Measurements from ENCODE around the gene HNRNPR. TPM values are rescaled to one million over a fixed set of nuclear protein-coding genes. Genes with fewer than 3 reads are reported as not detected.

The HNRNPR gene
- total and polyA plus RNA-seq, 2 donors (not counting 3 experiments of a cell fraction or from before 2014, with no cell fraction given), result 111 to 171 TPM

DNA sequence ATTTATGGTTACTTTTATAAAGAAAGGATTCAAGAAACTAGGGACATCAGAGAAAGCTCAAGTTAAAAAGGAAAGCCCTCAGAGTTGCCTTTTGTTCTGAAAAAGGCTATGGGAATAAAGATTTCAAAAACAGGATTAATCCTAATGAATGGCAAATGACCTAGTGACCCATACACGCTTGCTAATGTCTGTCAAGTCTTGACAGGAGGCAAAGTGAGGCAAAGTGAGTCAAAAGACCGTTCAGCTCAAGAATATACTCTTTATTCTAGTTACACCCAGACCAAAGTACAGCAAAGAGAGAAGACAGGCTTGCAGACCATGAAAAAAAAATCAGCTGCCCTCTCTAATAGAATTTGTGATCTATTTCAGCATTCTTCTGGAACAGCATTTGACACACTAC, 22.1 kb upstream of the HNRNPR start:
- intact Hi-C loops (cut with micrococcal nuclease) (no loop called here), dilution Hi-C loops (cut with MboI; ENCODE audit: extremely low pct_ligation_motif_present, low sequenced_read_pairs) (no loop called here)
- Histone ChIP-seq H3K4me2 (ENCODE audit: insufficient read depth, low read length) (no peak overlapping the region), H3K9me1 (replicated peaks; ENCODE audit: control insufficient read depth, extremely low read depth, insufficient read depth, low read length) (no peaks in the 10 kb centered on the region), H3K79me2 (ENCODE audit: control insufficient read depth, insufficient read depth, low read length) (peaks cover 8% of the 10 kb centered on the region), H3K27me3 (ENCODE audit: control insufficient read depth in 2 of 2, insufficient read depth in 2 of 2, low read length in 2 of 2) (no peaks in the 10 kb centered on the region), H3K4me3 (replicated peaks in 1 of 3; ENCODE audit: insufficient read depth in 1 of 3, low read depth in 1 of 3, low read length in 3 of 3) (no peak overlapping the region), H3K9me3 (replicated peaks; ENCODE audit: control insufficient read depth, insufficient read depth, low read length) (peaks cover 16% of the 10 kb centered on the region), H3K4me1 (ENCODE audit: control insufficient read depth, extremely low read depth, insufficient read depth, low read length) (peaks cover 24% of the 10 kb centered on the region), H3K27ac (ENCODE audit: insufficient read depth, low read depth, low read length) (no peak overlapping the region), H2AFZ (ENCODE audit: low read depth, low read length) (no peak overlapping the region), H3K9ac (replicated peaks; ENCODE audit: extremely low read depth, insufficient read depth, low read length) (no peak overlapping the region), H3K36me3 (ENCODE audit: control insufficient read depth in 2 of 2, extremely low read depth in 1 of 2, insufficient read depth in 2 of 2, low read length in 2 of 2) (peaks cover 18 to 22% of the 10 kb centered on the region in 2 experiments), H4K20me1 (replicated peaks; ENCODE audit: control insufficient read depth, extremely low read depth, insufficient read depth, low read length) (no peaks in the 10 kb centered on the region)
- ChIA-PET CTCF (interaction anchor here (1.7 kb wide), 1 partner anchor 9 kb away, joined by 4 read pairs; no protein-coding TSS in a partner anchor), POLR2A (no interaction called here)
- FAIRE-seq (no peak), DNase-seq (ENCODE audit: low read depth, low spot score) (no peak)
- no peak for TF ChIP-seq JUN (IDR thresholded peaks at IDR 0.05; ENCODE audit: borderline replicate concordance, insufficient read depth, insufficient read length, low read depth)
- TF ChIP-seq POLR2AphosphoS5 (IDR thresholded peaks at IDR 0.05; ENCODE audit: insufficient read depth, low read depth, low read length), result no peak
- no TSS peak for BruUV-seq (replicated peaks)

DNA sequence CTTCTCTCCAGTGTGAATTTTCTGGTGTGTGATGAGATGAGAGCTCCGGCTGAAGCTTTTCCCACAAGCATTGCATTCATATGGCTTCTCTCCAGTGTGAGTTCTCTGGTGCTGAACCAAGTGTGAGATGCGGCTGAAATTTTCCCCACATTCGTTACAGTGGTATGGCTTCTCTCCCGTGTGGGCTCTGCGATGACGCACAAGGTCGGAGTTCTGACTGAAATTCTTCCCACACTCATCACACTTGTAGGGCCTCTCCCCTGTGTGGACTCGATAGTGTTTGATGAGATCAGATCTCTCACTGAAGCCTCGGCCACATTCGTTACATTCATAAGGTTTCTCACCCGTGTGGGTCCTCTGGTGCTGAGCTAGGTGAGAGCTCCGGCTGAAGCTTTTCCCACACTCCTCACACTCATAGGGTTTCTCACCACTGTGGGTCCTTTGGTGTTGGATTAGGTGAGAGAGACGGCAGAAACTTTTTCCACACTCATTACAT, 18.2 kb upstream of the HNRNPR start:
- TF ChIP-seq POLR2AphosphoS5 (IDR thresholded peaks at IDR 0.05; ENCODE audit: insufficient read depth, low read depth, low read length), result no peak
- TF ChIP-seq, protein P1, sequence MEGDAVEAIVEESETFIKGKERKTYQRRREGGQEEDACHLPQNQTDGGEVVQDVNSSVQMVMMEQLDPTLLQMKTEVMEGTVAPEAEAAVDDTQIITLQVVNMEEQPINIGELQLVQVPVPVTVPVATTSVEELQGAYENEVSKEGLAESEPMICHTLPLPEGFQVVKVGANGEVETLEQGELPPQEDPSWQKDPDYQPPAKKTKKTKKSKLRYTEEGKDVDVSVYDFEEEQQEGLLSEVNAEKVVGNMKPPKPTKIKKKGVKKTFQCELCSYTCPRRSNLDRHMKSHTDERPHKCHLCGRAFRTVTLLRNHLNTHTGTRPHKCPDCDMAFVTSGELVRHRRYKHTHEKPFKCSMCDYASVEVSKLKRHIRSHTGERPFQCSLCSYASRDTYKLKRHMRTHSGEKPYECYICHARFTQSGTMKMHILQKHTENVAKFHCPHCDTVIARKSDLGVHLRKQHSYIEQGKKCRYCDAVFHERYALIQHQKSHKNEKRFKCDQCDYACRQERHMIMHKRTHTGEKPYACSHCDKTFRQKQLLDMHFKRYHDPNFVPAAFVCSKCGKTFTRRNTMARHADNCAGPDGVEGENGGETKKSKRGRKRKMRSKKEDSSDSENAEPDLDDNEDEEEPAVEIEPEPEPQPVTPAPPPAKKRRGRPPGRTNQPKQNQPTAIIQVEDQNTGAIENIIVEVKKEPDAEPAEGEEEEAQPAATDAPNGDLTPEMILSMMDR (IDR thresholded peaks at IDR 0.05; ENCODE audit: extremely low read depth in 1 of 2, insufficient read depth in 1 of 2, low read depth in 1 of 2, low read length in 2 of 2), result no peak
- no peak for TF ChIP-seq GATA2 (IDR thresholded peaks at IDR 0.05; ENCODE audit: insufficient read depth, insufficient read length, low read depth, low read length)
- no peak for TF ChIP-seq JUN (IDR thresholded peaks at IDR 0.05; ENCODE audit: borderline replicate concordance, insufficient read depth, insufficient read length, low read depth)
- no peak for TF ChIP-seq POLR2A (IDR thresholded peaks at IDR 0.05; ENCODE audit: low read depth, low read length)
- no peak for TF ChIP-seq EZH2 (IDR thresholded peaks at IDR 0.05; ENCODE audit: borderline replicate concordance, low read depth, low read length, severe bottlenecking)
- no peak for TF ChIP-seq MYC (IDR thresholded peaks at IDR 0.05; ENCODE audit: low read depth, low read length)
- no peak for TF ChIP-seq FOS (IDR thresholded peaks at IDR 0.05; ENCODE audit: borderline replicate concordance, insufficient read depth, low read length)
- TF ChIP-seq, protein P2, sequence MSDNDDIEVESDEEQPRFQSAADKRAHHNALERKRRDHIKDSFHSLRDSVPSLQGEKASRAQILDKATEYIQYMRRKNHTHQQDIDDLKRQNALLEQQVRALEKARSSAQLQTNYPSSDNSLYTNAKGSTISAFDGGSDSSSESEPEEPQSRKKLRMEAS (IDR thresholded peaks at IDR 0.05; ENCODE audit: insufficient read depth, insufficient read length), result no peak
- peaks cover 5% of the 10 kb centered on the region for H3K79me2 ChIP-seq (ENCODE audit: control insufficient read depth, insufficient read depth, low read length)
- H3K4me2 ChIP-seq (ENCODE audit: insufficient read depth, low read length), result no peak overlapping the region
- dilution Hi-C loops (cut with MboI; ENCODE audit: extremely low pct_ligation_motif_present, low sequenced_read_pairs), result no loop called here
- peaks cover 24 to 35% of the 10 kb centered on the region in 2 experiments for H3K36me3 ChIP-seq (ENCODE audit: control insufficient read depth in 2 of 2, extremely low read depth in 1 of 2, insufficient read depth in 2 of 2, low read length in 2 of 2)
- H3K4me3 ChIP-seq (replicated peaks in 1 of 3; ENCODE audit: insufficient read depth in 1 of 3, low read depth in 1 of 3, low read length in 3 of 3), result no peak overlapping the region
- no peak overlapping the region for H2AFZ ChIP-seq (ENCODE audit: low read depth, low read length)
- intact Hi-C loops (cut with micrococcal nuclease), result no loop called here
- DNase-seq (ENCODE audit: low read depth, low spot score) (no peak), FAIRE-seq (no peak)
- ChIA-PET CTCF (interaction anchor here (1.6 kb wide), 1 partner anchor 18 kb away, joined by 3 read pairs; the partner anchor contains the start of gene HNRNPR), POLR2A (interaction anchor here (0.9 kb wide), 1 partner anchor 18 kb away, joined by 3 read pairs; the partner anchor contains the start of gene HNRNPR)
- no peaks in the 10 kb centered on the region for H3K9me1 ChIP-seq (replicated peaks; ENCODE audit: control insufficient read depth, extremely low read depth, insufficient read depth, low read length)
- H4K20me1 ChIP-seq (replicated peaks; ENCODE audit: control insufficient read depth, extremely low read depth, insufficient read depth, low read length), result no peaks in the 10 kb centered on the region
- no peak overlapping the region for H3K9ac ChIP-seq (replicated peaks; ENCODE audit: extremely low read depth, insufficient read depth, low read length)
- H3K27ac ChIP-seq (ENCODE audit: insufficient read depth, low read depth, low read length), result no peak overlapping the region
- BruUV-seq (replicated peaks), result no TSS peak
- H3K4me1 ChIP-seq (ENCODE audit: control insufficient read depth, extremely low read depth, insufficient read depth, low read length), result peaks cover 5% of the 10 kb centered on the region
- peaks cover 24% of the 10 kb centered on the region for H3K9me3 ChIP-seq (replicated peaks; ENCODE audit: control insufficient read depth, insufficient read depth, low read length)
- no peaks in the 10 kb centered on the region for H3K27me3 ChIP-seq (ENCODE audit: control insufficient read depth in 2 of 2, insufficient read depth in 2 of 2, low read length in 2 of 2)

All from endothelial cell of umbilical vein (primary cell).